ENCODE results near the gene GCFC2.

GRCh38 chr2:75634945-75635344 lies 75.8 kb downstream of the GCFC2 start:
- no peak for TF ChIP-seq CTCF (IDR thresholded peaks at IDR 0.05)
- no peak for TF ChIP-seq TP53 (CRISPR knock-in tag; IDR thresholded peaks at IDR 0.05)
- TF ChIP-seq CEBPB (IDR thresholded peaks at IDR 0.05) = no peak
- no peak for TF ChIP-seq RFX5 (IDR thresholded peaks at IDR 0.05)
- no peak for TF ChIP-seq MAZ (IDR thresholded peaks at IDR 0.05; ENCODE audit: borderline replicate concordance, low read depth, low read length)
- TF ChIP-seq PHF8 (IDR thresholded peaks at IDR 0.05; ENCODE audit: borderline replicate concordance, low read depth) = no peak
- no peak for TF ChIP-seq HOXA7 (CRISPR knock-in tag; IDR thresholded peaks at IDR 0.05)
- no peak for TF ChIP-seq ZSCAN20 (CRISPR knock-in tag; IDR thresholded peaks at IDR 0.05)
- no peak for TF ChIP-seq POLR2A (IDR thresholded peaks at IDR 0.05; ENCODE audit: low read length)

All from A549 (cell line).